HG02973 (cell line): ENCODE data around the gene CORO2A.

Experiments used
- ATAC-seq: cut with Tn5 transposase; IDR thresholded peaks from one replicate; pipeline ENCODE4 v1.9.1; 2021; ENCODE audit warnings: moderate library complexity; ENCODE audit not compliant: unreplicated experiment

CORO2A gene

GRCh38 chr9:98192503-98193335 lies at the start of gene CORO2A:
Gene CORO2A (minus strand): TSS chr9:98192637. CDS start chr9:98157660, 34,977 bp downstream.
- ATAC-seq: peak; percentile 47

- ATAC-seq: no peak
These were observed 49.2 kb upstream of the CORO2A start for GRCh38 chr9:98241357-98242300.

- no peak for ATAC-seq
These were observed 48.0 kb upstream of the CORO2A start for GRCh38 chr9:98240475-98240874.

GRCh38 chr9:98236901-98237487 lies 44.6 kb upstream of the CORO2A start:
- ATAC-seq: no peak

DNA sequence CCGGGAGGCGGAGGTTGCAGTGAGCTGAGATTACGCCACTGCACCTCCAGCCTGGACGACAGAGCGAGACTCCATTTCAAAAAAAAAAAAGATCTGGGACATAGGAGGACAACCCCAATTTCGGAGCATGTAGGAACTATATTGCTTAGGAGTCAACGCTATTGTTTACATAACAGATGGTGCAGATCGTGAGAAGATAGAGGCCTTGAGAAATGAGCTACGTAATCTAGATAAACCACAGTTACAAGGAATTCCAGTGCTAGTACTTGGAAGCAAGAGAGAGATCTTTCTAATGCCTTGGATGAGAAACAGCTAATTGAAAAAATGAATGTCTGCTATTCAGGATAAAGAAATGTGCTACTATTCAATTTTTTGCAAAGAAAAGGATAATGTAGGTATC lies 42.7 kb upstream of the CORO2A start:
- no peak for ATAC-seq

DNA sequence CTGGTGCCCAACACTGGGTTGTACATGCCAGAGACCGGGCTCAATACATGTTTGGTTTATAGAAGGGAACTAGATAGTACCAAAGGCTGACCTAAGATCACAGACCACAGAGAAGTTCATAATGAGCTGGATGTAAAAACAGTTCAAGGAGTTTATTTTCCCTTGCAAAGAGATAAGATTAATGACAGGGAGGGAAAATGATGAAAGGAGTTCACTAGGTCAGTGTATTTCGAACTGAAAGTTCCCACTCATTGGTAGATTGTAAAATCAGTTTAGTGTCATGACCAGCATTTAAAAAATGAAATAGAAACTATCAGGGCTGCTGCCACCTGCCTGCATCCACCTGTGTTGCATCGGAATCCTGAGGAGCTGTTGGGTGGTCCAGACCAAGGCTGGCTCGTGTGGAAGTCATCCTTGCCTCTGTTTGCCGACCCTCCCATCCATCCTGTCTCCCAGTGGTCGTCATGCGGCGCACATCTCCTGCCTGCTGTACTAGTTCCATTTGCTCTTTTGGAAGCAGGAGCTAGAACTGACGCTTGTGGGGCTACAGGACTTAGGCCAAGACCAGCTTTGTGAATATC lies 41.9 kb upstream of the CORO2A start:
- no peak for ATAC-seq

DNA sequence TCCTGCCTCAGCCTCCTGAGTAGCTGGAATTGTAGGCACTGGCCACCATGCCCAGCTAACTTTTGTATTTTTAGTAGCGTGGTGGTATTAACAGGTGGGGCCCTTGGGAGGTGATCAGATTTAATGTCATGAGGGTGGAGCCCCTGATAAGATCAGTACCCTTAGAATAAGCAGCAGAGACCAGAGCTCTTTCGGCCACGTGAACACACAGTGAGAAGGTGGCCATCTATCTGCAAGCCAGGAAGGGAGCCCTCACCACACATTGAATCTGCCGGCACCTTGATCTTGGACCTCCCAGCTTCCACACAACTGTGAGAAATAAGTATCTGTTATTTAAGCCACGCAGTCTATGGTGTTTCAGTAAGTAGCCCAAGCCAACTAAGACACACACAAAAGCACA lies 40.5 kb upstream of the CORO2A start:
- ATAC-seq: no peak

GRCh38 chr9:98231770-98232478 lies 39.5 kb upstream of the CORO2A start:
- ATAC-seq: no peak

DNA sequence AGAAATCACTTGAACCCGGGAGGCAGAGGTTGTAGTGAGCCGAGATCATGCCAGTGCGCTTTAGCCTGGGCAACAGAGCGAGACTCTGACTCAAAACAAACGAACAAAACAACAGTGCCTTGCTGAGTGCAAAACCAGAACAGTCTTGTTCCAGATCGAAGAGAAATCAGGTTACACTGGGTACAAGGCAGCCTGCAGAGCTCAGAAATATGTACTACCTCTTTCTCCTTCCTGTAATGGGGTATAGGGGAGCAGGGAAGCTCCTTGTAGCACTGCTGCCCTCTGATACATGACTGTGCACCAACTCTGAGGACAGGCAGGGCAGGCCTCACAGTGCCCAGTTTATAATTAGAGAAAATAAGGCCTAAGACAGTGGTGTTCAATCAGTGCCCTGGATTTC lies 38.4 kb upstream of the CORO2A start:
- no peak for ATAC-seq

DNA sequence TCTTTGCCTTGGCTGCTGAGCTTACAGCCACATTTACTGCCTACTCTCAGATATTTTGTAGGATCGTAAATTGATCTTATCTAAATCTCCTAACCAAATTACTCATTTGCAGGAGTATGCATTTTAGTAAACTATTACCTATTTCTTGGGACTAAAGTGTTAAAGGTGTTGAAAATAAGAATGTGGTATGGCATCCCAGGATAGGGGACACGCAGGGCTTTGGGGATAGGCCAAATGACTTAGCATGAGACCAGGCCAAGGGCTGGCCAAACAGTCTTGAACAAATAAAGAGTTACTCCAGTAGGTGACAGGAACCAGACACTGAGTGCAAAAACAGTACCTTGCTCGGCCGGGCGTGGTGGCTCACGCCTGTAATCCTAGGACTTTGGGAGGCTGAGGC lies 37.9 kb upstream of the CORO2A start:
- ATAC-seq: no peak

- no peak for ATAC-seq
These were observed 37.2 kb upstream of the CORO2A start for GRCh38 chr9:98229620-98230019.

GRCh38 chr9:98229090-98229395 lies 36.6 kb upstream of the CORO2A start:
- ATAC-seq: no peak

DNA sequence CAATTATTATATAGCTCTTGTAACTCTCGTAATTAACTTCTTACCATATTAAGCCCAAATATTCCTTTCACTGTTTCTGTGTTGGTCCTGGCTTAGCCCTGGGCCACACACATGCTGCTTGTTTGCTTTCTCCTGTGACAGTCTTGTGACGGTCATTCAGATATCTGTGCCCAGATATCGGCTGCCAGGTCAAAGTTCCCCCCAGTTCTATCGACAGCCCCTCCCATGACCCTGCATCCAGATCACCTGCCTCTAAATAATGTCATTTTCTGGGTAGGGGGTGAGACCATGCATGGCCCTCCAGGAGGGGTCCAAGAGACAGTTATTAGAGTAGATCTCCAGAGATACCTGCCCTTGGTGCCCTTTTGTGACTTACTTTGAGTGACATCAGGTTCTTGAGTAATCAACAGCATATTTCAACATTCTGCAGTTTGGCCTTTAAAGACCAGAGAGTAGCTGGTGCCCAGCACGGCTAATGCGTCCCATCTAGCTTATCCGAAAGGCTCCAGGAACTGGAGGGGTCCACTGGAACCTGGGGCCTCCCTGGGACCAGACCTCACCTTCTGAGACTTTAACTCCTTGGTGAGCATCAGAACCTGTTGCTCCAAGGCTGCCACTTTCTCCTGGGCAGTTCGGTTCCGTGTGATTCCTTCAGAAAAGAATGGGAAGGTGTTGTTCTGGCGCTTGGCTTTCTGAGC lies 36.1 kb upstream of the CORO2A start:
- ATAC-seq: no peak

GRCh38 chr9:98227883-98228282 lies 35.4 kb upstream of the CORO2A start:
- ATAC-seq: no peak

GRCh38 chr9:98226957-98227356 lies 34.5 kb upstream of the CORO2A start:
- ATAC-seq: no peak

DNA sequence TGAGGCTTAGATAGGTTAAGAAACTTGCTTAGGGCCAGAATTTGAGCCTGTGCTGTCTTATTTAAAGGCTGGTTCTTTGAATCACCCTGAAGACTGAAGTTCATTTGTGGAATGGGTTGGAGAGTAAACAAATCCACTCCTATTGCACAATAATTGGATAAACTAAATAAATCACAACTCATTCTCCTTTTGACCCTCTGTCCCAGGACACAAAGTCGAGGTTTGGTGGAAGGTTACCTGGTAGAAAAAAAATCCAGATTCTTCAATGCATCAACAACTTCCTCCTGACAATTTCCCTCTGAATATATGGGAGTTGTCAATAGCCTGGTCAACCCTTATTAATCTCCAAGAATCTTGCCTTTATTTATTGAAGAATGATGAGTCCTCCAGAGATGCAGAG lies 34.1 kb upstream of the CORO2A start:
- no peak for ATAC-seq

DNA sequence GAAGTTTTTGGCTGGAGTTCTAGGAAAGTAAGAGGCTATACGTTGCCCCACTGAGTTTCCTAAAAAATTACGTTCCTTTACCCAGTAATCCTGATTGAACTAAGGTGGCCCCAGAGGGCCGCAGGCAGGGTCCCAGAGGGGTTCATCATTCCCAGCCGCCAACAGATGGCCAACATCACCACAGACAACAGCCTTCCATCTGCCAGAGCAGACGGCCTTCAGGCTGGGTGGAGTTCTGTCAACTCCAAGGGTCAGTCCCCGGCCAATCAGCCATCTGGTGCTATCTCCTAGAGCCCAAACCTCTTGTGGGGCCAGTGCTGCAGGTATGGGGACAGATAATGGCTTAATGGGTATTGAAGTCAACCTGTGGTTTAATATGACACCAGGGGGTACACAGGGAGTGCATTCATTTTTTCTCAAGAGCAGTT lies 32.6 kb upstream of the CORO2A start:
- no peak for ATAC-seq

DNA sequence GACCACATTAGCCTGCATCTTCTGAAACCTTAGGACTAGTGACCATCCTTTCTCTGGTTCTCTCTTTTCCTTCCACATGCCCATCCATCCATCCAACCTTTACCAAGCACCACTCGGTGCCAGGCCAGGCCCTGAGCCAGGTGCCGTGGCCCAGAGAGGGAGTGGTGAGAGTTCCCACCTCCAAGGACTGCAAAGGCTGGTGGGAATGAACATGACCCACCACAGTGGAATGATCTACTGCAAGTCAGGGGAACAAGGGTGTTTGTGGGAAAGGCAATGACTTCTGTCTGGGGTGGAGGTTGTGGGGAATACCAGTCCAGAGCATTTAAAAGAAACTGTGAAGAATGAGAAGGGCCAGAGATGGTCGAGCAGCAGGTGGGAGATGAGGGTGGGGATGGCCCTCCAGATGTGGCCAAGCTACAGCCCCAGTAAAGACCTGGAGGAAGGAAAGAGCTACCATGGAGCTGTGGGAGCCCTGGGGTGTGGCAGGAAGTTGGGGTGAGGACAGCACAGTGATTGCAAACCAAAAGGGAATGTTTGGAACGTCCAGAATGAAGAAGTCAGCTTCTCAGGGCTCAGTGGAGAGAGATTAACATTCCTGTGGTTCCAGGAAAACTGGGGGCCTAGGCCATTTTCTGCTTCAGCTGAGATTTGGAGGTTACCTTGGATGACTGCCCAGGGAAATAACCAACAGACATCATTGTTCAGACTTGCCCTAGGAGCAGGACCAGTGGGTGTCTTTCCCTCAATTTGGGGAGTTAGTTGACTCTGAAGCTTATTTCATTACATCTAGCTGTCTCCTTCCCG lies 30.7 kb upstream of the CORO2A start:
- no peak for ATAC-seq

- no peak for ATAC-seq
These were observed 28.5 kb upstream of the CORO2A start for GRCh38 chr9:98220911-98221310.
